HG02981 (cell line): ENCODE results near the gene CGNL1.

ENCODE experiments used
- ATAC-seq: cut with Tn5 transposase; IDR thresholded peaks from one replicate; pipeline ENCODE4 v1.9.1; 2021; ENCODE audit warnings: mild to moderate bottlenecking, moderate library complexity; ENCODE audit not compliant: unreplicated experiment

CGNL1 gene

DNA sequence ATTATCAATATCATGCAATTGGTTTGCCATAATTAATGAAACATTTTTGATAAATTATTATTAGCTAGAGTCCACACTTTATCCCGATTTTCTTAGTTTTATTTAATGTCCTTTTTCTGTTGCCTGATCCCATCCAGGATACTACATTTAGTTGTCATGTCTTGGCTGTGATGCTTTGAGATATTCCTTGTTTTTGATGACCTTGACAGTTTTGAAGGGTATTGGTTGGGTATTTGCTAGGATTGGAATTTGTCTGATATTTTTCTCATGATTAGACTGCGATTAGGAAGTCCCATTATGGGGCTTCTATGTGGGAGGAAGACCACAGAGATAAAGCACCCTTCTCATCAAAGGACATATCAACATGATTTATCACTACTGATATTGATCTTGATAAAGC lies 43.0 kb downstream of the CGNL1 start:
- no peak for ATAC-seq

DNA sequence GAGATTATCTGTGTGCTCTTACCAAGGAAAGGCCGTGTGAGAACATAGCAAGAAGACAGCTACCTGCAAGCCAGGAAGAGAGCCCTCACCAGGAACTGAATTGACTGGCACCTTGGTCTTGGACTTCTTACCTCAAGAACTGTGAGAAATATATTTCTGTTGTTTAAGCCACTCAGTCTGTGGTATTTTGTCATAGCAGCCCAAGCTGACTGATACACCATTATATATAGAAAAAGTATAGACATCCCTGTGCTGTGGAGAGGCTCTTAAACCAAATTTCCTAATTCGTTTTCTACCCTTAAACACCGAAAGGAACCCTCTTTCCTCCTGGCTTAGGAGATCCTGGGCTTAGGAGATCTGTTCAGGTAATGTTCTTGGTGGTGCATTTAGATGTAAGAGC lies 44.8 kb downstream of the CGNL1 start:
- no peak for ATAC-seq

DNA sequence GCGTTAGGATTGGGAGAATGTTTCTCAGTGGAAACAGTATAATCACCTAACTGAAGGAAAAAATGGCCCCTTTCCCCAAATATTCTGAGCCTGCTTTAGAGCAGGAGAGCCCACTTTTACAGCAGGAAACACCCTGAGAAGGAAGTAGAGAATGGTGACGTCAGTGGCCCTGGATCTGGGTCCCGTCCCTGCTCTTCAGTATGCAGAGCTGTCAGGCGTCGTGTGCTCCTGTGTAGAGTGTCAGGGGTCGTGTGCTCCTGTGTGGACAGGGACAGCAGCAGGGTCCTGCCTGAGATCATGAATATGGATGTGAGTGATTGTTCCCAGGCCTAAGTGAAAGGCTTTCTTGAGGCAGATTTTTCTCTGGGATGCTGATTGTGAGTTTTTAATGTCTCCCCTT lies 45.2 kb downstream of the CGNL1 start:
- no peak for ATAC-seq

DNA sequence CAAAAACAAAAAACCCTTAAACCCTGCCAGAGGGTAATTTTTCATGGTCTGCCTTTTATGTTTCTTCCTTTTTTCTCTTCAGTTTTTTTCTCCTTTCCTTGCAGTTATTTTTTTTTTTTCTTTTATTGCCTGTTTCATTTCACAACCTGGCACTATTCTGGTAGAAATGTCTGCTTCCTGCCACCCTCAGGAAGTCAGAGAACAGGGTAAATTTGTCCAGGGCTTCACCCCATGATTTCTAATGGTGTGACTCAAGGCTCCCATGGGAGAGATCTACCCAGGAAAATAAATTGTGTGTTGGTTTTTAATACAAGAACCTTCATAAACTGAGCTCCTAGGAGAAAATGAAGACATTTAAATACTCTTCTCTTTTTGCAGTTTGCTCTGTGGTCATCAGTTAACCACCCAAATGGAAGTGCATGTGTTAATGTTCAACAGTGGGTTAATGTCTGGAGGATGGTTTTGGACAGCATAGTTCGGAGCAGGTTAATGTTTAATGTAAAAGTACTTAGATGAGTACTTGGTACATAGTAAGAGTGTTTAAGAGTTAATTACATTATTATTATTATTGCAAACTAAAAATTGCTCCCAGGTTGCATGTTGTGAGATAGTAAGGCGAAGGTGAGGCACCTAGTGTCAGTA lies 45.9 kb downstream of the CGNL1 start:
- peak; percentile 92 for ATAC-seq

DNA sequence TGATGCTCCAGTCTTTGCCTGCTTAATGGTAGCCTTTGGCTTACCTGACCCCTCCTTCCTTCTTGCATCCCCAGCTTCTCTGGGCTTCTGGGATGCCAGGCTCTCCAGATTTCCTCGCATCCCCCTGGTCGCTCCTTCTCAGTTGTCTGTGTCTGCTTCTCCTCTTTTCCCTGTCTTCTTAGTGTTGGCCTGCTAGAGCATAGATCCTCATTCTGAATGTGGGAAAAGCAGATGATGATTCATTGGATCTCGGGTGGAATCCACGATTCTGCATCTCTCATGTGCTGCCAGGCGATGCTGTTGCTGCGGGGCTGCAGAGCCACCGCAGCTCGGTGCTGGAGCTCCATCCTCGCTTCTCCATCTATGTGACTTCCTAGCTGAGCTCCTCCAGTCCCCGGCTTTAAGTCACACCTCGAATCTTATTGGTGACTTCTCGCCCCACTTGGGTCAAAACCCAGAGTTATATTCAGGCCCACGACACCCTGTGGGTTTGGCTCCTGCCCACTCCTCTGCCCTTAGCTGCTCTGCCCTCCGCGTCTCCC lies 47.4 kb downstream of the CGNL1 start:
- no peak for ATAC-seq

DNA sequence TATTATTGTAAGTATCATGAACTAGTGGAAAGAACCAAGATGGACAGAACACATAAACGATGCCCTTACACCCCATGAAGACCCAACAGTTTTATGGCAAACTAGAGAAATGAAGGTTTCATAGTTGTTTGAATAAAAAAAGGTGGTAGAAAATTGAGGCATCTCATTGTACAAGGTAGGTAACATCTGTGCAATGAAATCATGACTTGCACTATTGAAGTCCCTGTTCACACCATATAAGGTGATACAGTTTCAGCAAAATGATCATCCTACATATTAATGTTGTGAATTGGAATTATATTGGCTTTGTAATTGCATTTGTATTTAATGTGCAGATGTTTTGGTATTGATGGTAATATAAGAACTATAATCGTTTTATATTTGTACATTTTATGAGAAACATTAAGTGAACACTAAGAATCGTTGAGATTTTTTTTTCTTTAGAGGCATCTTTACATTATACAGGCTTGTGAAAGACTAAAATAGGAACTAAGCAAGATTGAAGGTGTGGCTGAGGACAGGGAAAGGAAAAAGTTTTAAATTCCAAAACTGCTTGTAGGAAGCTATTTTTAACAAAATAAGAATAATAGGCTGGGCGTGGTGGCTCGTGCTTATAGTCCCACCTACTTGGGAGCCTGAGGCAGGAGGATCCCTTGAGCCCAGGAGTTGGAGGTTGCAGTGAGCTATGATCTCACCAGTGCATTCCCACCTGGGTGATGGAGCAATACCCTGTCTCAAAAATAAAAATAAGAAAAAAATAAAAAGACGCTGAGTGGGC lies 48.5 kb downstream of the CGNL1 start:
- no peak for ATAC-seq

DNA sequence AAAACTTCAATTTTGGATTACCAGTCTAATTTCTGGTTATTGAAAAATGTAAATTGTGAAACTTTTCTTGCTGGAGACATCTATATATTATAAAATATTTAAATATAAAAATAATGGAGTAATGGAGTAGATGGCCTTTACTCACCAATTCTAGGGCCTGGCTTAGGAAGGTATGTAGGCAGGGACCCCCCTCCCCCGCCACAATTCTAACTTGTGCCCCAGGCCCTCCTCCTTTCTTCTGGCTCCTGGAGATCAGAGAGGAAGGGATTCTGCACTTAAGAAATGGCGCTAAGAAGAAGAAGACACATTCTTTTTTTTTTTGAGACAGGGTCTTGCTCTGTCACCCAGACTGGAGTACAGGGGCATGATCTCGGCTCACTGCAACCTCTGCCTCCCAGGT lies 49.5 kb downstream of the CGNL1 start:
- no peak for ATAC-seq

DNA sequence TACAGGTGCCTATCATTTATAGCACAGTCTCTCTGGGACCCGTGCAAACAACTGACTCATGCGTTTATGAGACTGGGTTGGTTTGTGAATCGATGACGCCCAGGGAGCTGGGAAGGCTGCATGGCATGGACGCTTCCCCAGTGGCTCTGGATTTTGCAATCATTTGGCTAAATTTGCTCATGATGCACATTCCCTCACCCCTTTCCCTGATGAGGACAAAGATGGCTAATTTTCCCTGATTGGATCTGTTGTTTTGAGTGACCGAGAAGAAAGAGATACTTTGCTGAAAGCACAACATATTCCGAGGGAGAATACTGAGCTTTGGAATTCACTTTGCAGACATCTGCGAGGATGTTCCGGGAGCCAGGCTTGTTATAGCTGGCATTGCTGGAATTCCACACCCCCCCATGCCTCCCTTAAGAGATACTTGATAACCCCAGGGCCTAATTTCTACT lies 51.1 kb downstream of the CGNL1 start:
- ATAC-seq, result no peak

DNA sequence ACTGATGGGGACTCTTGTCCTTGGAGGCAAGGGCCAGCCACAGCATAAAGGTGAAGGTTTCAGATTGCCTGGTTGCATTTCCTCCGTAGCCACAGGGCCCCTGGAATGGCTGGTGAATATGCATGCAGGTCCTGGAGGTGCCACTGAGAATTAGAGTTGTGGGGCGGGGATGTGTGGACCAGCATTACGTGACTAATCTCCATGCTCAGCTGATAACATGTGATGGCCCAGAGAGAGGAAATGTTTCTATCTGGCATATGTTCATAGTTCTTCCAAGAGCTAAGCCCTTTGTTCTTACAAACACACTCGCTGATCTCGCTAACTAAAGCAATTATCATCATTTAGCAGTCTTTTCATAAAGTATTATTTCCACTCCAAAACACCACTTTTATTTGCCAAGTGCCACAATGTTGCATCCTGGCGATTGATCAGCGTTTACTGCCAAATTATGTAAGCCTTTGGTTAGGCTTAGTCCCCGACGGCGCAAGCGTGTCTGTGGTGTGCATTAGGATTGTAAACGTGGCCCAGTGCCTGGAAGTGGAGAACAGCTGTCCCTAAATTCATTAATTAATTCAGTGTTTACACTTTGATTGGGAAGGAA lies 55.9 kb downstream of the CGNL1 start:
- ATAC-seq, result no peak

DNA sequence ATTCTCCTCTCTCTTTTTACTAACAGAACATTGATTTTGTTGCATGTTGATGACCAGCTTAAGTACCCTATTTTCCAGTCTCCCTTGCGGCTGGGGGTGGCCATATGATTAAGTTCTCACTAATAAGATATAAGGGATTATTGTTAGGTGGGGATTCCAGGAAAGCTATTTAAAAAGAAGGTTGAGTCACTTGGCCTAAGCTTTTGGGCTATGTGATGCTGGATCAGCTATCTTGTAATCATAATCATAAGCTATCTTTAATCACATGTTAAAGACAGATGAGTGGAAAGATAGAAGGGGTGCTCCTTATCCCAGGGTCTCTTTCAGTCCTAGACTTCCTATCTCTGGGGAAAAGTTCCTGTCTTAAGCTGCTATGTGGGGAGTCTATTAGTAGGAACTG lies 59.9 kb downstream of the CGNL1 start:
- ATAC-seq, result no peak

DNA sequence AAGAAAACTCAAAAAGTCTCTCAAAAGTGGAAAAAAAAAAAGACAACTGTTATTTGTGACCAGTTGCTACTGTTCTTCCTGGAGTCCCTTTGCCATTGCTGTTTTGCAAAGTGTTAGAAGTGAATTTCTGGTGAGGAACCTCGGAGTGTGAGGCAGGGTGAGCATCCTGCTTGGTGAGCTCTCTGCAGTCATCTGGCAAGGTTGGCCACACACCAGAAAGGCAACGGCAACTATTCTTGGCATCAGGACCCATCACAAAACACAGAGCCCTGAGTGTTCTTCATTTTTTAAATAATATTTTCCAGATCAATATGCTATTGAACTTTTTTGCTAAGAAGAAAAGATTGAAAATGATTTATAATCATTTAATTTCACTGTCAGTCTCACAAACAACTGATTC lies 60.7 kb downstream of the CGNL1 start:
- ATAC-seq, result no peak

DNA sequence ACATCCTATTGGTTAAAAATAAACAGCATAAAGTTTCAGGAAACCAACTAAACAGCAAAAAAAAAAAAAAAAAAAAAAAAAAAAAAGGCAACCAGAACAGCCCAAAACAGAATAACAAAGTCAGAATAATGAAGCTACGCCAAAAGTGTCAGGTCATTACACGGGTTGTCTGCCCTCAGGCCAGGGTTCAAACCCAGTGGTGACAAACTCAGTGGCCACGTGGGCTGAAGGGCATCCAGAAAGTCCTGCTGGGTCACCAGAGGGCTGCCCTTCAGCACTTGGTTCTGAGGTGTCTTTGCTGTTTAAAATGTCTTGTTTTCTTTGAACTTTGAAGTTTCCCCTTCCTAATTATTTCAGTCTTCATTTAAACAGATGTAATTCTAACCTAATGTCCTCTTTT lies 61.3 kb downstream of the CGNL1 start:
- ATAC-seq, result no peak

DNA sequence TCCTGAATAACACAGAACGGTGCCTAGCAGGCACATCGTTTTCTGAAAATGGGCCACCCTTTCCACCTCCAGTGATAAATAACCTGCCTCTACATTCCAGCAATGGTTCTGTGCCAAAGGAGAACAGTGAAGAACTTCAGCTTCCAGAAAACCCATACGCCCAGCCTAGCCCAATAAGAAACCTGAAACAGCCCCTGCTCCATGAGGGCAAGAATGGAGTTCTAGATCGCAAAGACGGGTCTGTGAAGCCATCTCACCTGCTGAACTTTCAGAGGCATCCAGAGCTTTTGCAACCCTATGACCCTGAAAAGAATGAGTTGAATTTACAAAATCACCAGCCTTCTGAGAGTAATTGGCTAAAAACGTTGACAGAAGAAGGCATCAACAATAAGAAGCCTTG lies 61.9 kb downstream of the CGNL1 start:
- no peak for ATAC-seq

DNA sequence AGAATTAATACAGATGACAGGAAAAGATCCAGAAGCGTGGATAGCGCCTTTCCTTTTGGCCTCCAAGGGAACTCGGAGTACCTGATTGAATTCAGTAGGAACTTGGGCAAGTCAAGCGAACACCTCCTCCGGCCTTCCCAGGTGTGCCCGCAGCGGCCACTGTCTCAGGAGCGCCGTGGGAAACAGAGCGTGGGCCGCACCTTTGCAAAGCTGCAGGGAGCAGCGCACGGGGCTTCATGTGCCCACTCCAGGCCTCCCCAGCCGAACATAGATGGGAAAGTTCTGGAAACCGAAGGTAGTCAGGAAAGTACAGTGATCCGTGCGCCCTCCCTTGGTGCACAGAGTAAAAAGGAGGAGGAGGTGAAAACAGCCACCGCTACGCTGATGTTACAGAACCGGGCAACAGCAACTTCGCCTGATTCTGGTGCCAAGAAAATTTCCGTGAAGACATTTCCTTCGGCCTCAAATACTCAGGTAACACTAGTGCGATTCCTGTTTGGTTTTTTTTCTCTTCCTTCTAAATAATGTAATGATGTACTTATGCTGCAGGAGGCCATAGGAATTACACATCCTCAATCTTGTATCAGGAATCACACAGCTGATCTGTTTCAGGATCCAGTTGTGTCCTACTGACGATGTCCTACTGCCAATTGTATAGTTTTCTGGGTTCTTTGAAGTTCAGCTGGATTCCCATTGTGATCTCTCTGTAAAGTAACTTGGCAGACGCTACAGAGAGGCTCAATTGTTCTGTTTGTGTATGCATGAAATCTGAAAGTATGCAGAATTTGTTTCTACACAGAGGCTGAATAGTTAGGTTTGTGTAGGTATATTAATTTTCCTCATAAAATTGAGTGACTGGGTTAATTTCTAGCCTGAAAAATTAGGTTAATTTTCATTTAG lies 63.1 kb downstream of the CGNL1 start:
- ATAC-seq, result no peak

DNA sequence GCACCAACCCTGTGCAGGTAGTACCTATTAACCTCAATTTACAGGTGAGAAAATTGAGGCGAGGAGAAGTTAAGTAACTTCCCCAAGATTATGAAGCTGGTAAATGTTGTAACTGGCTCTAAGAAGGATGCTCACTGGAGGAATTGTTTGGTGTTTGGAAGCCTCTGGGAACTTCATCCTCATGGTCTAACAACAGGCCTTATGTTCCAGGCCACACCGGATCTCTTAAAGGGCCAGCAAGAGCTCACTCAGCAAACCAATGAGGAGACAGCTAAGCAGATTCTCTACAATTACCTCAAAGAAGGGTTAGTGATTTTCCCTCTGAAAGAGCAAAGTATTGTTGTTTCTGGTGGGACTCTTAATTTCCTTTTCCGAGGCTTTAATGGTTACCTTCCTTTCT lies 63.9 kb downstream of the CGNL1 start:
- no peak for ATAC-seq

DNA sequence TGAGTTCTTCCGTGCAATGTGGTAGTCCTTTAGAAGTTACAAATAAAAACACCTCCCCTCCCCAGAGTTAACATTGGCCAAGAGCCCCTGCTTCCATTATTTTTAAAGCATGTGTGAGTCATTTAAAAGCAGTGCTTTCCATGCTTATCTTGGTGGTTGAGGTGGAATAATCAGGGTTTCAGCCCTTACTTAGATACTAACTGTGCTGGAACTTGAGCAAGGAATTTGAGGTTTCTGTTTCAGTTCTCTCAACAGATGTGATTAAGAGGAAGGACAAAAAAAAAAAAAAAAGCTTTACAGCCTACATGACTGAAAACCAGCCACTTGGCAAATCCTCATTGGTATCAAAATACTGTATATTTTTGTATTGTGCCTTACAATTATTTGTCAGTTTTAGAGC lies 64.5 kb downstream of the CGNL1 start:
- ATAC-seq, result no peak

DNA sequence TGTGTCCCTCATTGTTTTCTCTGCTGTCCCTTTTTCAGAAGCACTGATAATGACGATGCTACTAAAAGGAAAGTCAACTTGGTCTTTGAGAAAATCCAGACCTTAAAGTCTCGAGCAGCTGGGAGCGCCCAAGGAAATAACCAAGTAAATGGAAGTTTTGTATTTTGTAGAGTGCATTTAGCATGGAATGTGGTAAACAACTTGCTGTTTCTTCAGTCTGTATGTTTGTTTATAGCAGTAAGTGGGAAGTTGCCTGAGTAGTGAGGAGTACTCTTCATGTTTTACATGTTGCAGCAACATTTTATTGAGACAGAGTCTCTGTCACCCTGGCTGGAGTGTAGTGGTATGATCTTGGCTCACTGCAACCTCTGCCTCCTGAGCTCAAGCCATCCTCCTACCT lies 66.0 kb downstream of the CGNL1 start:
- ATAC-seq, result no peak

DNA sequence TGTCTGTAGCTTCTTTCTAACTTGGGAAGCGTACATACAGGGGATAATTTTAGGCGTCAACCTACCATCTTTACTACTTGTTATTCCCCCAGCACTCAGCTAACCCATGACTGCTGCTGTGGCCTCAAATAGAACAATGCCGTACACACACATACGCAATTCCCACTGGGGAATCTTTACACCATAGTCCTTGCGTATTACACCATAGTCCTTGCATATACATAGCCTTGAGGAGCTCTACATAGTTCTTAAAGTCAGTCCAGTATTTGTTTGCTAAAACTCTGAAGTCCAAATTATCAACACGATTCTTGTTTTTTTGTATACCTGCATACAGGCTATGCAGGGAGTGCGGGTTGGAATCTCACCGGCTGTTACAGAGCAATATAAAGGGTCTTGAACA lies 67.2 kb downstream of the CGNL1 start:
- no peak for ATAC-seq

DNA sequence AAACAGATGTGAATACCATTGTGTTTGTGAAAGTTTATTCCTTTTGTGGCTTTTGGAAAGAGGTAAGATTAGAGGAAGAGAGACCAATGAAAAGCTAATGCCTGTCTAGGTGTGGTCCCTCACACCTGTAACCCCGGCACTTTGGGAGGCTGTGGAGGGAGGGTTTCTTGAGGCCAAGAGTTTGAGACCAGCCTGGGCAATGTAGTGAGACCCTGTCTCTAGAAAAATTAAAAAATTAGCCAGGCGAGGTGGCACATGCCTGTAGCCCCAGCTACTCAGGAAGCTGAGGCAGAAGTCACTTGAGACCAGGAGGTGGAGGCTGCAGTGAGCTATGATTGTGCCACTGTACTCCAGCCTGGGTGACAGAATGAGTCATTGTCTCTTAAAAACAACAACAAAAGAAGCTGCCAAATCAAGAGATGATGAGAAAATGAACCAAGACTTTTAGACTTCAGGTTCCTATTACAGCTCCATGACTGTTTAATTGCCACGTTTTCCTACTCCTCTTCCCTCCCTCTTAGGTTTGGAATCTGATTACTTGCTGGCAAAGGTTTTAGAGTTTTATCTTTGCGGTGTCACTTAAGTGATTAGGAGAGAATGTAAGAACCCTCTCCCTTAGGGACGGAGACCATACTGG lies 68.7 kb downstream of the CGNL1 start:
- ATAC-seq, result no peak

DNA sequence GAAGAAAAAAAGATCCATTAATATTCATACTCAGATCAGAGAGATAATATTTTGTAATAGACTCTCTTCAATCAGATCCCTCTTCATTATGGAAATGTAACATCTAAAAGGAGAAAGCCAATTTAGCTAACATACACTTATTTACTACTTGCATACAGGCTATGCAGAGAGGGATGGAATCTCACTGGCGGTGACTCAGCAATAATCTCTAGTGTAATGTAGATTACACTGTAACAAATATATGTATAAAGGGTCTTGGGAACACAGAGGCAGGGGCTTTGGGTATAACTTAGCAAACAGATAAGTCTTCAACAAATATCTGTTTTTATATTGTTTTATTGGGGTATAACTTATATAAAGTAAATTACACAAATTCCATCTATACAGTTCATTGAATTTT lies 69.6 kb downstream of the CGNL1 start:
- ATAC-seq, result no peak

DNA sequence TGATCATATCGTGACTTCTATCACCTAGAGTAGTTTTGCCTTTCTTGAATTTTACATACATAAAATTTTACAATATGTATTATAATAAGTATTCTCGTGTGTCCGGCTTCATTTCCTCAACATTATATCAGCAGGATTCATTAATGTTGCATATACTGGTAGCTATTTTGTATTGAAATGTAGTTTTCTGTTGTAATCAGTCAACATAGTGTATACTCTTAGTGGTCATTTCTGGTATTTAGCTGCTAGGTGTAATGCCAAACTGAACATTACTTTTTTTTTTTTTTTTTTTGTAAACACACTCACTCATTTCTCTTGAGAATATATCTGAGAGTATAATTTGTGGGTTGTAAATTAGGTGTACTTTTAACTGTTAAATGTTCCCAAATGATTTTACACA lies 70.1 kb downstream of the CGNL1 start:
- no peak for ATAC-seq
